ENCODE results near the gene PJVK.

Gene PJVK

DNA sequence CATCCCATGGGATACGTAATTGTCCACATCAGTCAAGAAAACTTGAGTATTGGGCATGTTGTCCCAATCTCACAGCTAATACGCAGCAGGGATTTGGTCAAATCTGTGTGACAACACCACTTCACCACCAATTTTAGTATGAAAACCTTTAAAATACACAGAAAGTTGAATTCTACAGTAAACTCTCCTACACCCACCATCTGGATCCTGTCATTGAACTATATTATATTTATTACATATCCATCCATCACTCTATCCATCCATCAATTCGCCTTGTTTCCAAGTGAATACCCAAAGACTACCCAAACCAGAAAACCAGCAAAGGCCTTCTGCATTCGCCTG lies 28.1 kb downstream of the PJVK start:
- DNase-seq (ENCODE audit: low read depth) = no peak
- peak overlapping the region; percentile 50 for H3K4me3 ChIP-seq (ENCODE audit: control insufficient read depth, low read depth, low read length)
- TF ChIP-seq, protein P1, sequence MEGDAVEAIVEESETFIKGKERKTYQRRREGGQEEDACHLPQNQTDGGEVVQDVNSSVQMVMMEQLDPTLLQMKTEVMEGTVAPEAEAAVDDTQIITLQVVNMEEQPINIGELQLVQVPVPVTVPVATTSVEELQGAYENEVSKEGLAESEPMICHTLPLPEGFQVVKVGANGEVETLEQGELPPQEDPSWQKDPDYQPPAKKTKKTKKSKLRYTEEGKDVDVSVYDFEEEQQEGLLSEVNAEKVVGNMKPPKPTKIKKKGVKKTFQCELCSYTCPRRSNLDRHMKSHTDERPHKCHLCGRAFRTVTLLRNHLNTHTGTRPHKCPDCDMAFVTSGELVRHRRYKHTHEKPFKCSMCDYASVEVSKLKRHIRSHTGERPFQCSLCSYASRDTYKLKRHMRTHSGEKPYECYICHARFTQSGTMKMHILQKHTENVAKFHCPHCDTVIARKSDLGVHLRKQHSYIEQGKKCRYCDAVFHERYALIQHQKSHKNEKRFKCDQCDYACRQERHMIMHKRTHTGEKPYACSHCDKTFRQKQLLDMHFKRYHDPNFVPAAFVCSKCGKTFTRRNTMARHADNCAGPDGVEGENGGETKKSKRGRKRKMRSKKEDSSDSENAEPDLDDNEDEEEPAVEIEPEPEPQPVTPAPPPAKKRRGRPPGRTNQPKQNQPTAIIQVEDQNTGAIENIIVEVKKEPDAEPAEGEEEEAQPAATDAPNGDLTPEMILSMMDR (IDR thresholded peaks at IDR 0.05; ENCODE audit: control insufficient read depth, insufficient read depth, low read depth, low read length, missing control alignments) = no peak

DNA sequence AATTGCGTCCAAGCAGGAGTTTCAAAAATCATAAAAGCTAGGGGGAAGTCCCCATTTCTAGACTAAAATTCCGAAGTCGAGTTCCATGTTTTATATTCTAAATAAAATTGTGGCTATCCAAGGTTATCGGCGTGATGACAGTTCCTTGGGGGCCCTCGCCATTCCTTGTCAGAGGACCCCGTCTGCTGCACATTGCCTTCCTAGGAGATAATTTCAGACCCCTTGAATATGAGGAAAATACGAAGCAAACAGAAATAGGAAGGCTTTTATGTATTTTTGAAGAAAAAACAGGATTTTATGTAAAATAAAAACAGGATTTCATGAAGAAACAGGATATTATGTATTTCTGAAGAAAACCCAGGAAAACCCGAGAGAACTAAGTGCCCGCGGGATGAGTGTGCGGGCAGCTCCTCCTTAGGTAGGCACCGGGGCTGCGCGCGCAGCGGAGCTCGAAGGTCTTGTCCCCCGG lies 28.6 kb downstream of the PJVK start:
- TF ChIP-seq, protein P1 (IDR thresholded peaks at IDR 0.05; ENCODE audit: control insufficient read depth, insufficient read depth, low read depth, low read length, missing control alignments) = no peak
- H3K4me3 ChIP-seq (ENCODE audit: control insufficient read depth, low read depth, low read length) = peak overlapping the region; percentile 34
- no peak for DNase-seq (ENCODE audit: low read depth)

DNA sequence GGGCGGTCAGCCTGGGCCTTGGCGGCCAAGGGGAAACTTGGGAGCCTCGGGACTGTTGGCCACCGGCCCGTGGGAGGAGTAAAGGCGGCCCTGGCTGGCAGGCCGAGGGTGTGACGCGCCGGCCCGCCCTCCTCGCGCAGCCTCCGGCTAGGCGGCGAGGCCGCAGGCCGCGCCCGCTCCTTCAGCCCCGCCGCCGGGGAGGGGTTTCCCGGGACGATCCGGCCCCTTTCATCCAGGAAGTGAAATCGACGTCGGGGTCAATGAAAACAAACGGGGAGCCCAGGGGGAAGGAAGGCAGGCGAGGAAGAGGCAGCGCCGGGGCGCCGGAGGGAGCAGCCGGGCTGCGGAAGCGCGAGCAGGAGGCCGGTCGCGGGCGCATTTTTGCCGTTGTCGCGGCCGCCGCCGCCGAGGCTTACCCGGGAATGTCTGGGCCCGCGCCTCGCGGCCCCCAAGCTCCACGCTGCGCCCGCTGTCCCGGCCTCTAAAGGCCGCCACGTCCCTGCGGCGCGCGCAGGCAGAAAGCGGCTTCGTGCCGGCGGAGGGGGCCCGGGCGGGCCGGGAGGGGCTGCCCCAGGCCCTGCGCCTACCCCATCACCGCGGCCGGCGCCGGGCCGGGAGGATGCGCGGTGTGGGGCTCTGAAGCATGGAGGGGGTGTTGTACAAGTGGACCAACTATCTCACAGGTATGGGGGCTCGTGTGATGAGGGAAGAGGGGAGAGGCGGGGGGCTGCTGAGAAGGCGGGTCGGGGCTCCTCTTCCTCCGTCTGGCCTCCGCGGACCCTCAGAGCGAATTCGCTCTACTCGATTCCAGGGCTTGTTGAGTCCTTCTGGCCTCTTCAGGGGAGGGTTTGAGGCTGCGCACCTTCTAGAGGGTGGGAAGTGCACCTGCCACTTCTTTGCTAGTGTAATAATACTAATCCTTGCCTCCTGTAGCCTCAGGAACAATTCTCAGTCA lies 29.3 kb downstream of the PJVK start, which contains the start of gene PLEKHA3:
TSS of gene PLEKHA3 (plus strand) at position 231 of the 955 bp plus-strand sequence. CDS start at position 644, 413 bp downstream.
- H3K4me3 ChIP-seq (ENCODE audit: control insufficient read depth, low read depth, low read length) = peak within 1 kb of the TSS; percentile 80
- TF ChIP-seq, protein P1 (IDR thresholded peaks at IDR 0.05; ENCODE audit: control insufficient read depth, insufficient read depth, low read depth, low read length, missing control alignments) = no peak
- DNase-seq (ENCODE audit: low read depth) = peak; percentile 71

DNA sequence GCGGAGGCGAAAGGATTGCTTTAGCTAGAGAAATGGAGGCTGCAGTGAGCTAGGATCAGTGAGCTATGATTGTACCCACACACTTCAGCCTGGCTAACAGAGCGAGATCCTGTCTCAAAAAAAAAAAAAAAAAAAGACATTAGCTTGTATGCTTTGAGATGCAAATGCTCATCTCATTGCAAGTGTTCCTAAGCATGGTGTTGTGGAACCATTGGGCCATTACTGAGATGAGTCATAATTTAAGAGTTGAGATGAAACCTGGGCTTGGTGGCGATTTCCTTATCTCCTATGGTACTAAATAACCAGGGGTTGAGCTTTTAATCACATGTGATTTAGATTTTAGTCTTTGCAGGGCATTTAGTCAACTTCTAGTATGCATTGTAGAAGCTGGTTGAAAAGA lies 31.3 kb downstream of the PJVK start:
- H3K4me3 ChIP-seq (ENCODE audit: control insufficient read depth, low read depth, low read length) = no peak overlapping the region
- TF ChIP-seq, protein P1 (IDR thresholded peaks at IDR 0.05; ENCODE audit: control insufficient read depth, insufficient read depth, low read depth, low read length, missing control alignments) = no peak
- no peak for DNase-seq (ENCODE audit: low read depth)

DNA sequence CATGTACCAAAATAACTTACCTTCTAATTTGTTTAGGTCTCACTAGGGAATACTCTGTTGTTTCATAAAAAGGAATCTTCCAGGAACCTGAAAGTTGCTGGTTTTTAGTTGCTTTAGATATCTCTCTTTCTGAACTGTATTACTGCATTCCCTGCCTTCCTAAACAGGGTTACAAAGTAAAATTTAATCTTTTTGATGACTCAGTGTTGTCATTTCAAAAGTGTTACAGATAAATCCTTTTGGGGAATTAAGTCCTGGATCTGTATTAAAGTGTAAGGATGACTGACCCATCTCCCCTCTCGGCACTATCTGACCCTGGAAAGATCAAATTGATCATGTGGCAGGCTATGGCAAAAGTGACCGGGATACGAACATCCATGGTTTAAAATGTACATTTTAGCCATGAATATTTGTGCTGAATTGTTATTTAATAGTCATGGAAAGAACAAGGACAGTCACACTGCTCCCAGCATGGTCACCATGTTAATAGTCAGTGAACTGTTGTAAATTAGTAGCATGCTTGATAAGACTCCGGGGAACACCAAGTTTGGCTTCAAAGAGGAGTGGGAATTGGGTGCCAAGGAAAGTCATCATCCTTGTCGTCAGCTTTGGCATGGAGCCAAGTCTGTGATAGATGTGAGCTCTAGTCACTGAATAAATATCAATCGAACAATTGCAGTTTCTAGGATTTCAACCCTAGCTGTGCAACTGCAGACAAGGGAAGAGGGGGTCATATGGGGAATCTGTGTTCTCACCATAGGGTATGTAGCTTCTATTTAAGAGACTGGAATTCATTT lies 33.3 kb downstream of the PJVK start:
- DNase-seq (ENCODE audit: low read depth) = no peak
- H3K4me3 ChIP-seq (ENCODE audit: control insufficient read depth, low read depth, low read length) = no peak overlapping the region
- TF ChIP-seq, protein P1 (IDR thresholded peaks at IDR 0.05; ENCODE audit: control insufficient read depth, insufficient read depth, low read depth, low read length, missing control alignments) = no peak

DNA sequence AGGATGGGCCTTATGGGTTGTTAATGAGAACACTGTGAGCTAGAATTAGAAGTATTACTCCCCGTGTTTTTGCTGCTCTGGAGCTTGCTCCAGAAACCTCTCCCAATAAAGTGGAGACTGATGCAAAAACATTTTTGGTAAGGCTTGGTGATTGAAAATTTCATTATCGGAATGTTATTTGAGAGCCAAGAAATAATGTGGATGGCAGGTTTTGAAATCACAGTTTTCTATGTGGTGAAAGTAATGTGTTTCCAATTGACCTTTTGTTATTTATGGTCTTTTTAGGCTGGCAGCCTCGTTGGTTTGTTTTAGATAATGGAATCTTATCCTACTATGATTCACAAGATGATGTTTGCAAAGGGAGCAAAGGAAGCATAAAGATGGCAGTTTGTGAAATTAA lies 34.2 kb downstream of the PJVK start:
- no peak overlapping the region for H3K4me3 ChIP-seq (ENCODE audit: control insufficient read depth, low read depth, low read length)
- DNase-seq (ENCODE audit: low read depth) = peak; percentile 52
- TF ChIP-seq, protein P1 (IDR thresholded peaks at IDR 0.05; ENCODE audit: control insufficient read depth, insufficient read depth, low read depth, low read length, missing control alignments) = no peak

Measured in AG09309 (cell line).